IPS DF 4.7 (cell line): Measurements from ENCODE around the gene TACR2.
"Not testable (repeated sequence)": the region's sequence is repeated elsewhere in the genome, so short reads cannot be mapped to it uniquely, and the experiment has no call there.

Source experiments
- DNase-seq: peaks from one replicate; pipeline ENCODE4 v3.0.0-alpha.2; 2013; ENCODE audit warnings: low spot score; ENCODE audit errors: extremely low read depth

Gene TACR2

DNA sequence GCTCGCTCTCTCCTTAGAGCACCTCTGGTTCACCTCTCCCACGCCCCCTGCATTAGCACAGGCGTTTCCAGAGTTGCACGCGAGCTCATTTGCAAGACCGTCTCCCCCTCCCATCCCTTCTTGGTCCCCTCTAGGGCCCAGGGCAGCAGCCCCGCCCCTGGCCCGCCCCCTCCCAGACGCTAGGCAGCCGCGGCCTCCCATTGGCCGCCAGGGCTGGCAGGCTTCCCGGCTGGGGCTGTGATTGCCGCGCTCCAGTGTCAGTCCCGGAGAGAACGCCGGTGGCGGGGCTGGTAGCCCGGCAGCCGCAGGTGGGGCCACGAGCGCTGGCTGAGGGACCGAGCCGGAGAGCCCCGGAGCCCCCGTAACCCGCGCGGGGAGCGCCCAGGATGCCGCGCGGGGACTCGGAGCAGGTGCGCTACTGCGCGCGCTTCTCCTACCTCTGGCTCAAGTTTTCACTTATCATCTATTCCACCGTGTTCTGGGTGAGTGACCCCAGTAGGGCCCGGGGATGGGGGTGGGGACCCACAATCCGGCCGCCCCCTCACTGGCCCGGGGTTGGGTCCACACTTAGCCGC, 34.6 kb upstream of the TACR2 start, which contains the start of gene TSPAN15:
TSS of gene TSPAN15 (plus strand) at position 257 of the 575 bp plus-strand sequence. CDS start at position 387, 130 bp downstream.
- DNase-seq: peak; percentile 74

DNA sequence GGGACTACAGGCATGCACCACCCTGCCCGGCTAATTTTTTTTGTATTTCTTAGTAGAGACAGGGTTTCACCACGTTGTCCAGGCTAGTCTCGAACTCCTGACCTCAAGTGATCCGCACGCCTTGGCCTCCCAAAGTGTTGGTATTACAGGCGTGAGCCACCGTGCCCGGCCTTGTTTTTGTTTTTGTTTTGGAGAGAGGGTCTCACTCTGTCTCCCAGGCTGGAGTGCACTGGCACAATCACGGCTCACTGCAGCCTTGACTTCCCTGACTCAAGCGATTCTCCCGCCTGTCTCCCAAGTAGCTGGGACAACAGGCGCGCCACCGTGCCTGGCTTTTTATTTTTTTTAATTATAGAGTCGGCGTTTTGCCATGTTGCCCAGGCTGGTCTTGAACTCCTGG, 33.7 kb upstream of the TACR2 start:
- not testable (repeated sequence) for DNase-seq

DNA sequence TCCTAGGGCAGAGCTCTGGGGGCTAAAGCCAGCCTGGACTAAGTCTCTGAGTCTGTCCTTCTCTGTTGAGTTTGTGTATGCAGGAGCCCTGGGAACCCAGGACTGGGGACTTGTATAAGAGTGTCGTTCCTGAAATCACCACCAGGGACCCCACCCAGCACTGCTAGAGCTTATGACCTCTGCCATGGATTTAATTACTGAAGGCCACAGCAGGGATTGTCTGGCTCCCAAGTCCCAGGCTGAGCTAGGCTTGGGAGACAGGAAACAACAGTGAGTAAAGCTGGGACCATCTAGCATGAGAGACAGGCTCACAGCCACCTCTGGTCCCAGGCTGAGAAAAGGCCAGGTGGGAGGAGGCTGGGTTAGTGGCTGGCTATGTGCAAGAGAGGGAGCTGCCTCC, 33.1 kb upstream of the TACR2 start:
- DNase-seq: no peak

DNA sequence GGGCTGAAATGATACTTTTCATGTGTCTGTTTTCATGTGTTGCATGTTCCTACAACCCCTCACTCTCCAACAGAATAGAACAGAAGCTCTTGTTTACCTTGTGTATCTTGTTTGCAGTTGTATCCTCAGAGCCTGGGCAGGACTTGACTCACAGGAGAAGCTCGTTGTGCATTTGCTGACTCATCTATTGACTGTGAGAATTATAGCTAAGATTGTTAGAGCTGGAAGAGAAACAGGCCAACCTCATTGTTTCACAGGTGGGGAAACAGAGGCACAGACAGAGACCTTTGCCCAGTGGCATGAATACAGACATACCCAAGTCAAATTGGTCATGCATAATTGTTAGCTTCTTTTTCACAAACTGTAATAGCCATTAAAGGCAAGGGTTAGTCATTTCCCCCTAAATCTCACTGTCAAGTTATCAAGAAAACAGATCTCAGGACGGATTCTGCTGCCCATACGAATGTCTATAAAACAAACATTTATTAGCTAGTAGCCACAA, 30.0 kb upstream of the TACR2 start:
- no peak for DNase-seq

DNA sequence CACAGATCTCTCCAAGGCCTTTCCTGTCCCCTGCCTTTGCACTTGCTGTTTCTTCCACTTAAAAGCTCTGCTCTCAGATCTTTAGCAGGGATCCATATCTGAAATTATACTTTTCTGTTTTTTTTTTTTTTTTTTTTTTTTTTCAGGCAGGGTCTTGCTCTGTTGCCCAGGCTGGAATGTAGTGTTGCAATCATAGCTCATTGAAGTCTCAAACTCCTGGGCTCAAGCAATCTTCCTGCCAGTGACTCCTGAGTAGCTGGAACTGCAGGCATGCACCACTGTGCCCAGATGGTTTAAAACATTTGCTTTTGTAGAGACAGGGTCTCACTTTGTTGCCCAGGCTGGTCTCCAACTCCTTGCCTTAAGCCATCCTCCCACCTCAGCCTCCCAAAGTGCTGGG, 29.5 kb upstream of the TACR2 start:
- no peak for DNase-seq

DNA sequence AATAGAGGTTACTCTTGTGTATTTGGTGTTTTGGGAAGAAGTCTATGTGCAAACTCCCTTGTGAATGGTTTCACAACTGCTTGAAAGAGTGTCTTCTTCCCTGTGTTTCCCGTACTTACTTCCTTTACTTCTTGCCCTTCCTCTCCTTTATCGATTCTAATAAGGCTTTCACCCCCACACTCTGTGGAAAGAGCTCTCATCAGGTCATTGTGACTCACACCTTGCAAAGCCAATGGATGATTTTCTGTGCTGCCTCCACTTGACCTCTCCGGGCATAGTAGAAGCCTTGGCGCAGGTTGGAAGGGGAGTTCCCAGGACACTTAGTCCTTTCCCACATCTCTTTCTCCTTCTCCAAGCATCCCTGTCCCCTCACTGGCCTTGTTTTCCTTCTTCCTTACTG, 28.3 kb upstream of the TACR2 start:
- DNase-seq: no peak

DNA sequence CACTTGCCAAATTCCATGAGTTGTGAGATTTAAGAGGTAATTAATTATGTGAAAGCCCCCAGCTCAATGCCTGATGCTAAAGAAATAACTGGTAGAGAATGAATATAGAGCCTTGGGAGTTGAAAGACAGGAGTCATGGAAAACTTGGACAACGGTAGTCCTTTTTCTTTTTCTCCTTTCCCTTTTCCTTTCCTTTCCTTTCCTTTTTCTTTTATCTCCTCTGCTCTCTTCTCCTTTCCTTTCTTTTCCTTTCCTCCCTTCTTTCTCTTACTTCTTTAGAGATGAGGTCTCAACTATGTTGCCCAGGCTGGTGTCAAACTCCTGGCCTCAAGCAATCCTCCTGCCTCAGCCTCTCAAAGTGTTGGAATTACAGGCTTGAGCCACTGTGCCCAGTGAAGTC, 26.6 kb upstream of the TACR2 start:
- DNase-seq: no peak

DNA sequence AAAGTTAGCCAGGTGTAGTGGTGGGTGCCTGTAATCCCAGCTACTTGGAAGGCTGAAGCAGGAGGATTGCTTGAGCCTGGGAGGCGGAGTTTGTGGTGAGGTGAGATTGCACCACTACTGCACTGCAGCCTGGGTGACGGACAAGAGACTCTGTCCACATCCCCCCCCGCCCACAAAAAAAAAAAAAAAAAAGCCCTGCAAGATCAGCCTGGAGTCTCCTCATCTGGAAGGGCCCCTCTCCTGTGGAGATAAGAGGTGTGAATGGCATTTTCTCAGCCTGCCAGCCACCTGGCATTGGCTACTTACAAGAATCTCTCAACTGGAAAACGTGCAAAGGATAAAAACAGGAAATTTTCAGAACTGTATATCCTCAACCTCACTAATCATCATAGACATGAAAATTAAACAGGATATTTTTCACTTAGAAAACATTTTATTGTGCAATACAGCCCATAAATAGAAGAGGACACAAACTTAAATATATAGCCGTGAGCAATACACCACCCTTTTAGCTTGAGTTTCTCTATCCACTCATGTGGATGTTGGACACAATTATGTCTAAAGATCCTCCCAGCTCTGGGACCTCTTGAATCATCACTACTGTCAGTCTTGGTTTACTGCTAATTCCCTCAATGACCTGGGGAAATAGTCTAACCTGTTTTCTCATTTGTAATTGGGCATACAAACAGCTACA, 23.2 kb upstream of the TACR2 start:
- no peak for DNase-seq

DNA sequence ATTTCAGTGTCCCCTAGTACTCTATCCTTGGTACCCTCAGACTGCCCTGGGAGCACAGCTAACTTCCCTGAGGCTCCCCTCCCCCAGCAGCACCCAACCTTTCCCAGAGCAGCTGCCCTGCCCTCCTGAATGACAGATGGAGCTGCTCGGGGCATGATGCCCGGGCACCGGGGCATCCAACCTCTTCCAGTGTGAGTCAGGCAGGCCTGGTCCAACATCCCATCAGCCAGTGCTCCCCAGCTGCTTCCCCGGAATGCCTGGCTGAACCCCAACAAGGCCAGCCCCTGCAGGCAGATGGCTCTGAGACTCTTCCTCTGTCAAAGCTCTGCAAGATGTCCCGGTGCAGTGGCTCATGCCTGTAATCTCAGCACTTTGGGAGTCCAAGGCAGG, 22.6 kb upstream of the TACR2 start:
- DNase-seq: no peak

DNA sequence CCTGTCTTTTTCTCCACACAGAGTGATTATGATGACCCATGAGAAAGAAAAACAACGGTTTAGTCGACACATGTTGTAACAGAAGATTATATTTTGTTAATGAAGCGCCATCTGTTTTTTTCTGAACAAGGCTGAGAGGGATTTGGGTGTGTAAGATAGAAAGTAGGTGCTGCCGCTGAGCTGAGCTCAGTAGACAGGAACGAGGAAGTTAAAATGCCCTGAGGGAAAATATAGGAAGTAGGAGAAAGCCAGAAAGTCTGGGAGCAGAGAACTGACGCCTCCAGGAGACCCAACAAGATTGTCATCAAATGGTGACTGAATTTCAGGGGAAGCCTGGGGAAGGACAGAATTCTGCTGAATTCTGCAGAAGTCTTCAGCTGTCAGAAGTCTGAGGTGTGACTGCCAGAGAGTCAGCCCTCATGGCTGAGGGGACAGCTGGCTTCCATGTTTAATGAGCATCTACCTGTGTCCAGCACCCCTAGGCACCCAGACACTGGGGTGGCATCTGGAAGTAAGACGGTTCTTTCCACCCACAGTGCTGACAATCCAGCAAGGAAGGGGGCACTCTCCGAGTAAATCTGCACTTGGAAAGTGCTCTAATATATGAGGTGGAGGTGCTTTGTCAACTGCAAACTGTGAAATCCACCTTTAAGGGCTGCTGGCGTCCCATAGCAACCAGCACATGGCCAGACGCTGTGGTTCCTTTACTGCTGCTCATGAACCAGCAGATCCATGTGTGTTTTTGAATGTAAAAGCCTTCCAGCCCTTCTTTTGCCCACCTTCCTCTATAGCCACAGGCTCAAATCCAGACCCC, 22.0 kb upstream of the TACR2 start:
- DNase-seq: no peak

DNA sequence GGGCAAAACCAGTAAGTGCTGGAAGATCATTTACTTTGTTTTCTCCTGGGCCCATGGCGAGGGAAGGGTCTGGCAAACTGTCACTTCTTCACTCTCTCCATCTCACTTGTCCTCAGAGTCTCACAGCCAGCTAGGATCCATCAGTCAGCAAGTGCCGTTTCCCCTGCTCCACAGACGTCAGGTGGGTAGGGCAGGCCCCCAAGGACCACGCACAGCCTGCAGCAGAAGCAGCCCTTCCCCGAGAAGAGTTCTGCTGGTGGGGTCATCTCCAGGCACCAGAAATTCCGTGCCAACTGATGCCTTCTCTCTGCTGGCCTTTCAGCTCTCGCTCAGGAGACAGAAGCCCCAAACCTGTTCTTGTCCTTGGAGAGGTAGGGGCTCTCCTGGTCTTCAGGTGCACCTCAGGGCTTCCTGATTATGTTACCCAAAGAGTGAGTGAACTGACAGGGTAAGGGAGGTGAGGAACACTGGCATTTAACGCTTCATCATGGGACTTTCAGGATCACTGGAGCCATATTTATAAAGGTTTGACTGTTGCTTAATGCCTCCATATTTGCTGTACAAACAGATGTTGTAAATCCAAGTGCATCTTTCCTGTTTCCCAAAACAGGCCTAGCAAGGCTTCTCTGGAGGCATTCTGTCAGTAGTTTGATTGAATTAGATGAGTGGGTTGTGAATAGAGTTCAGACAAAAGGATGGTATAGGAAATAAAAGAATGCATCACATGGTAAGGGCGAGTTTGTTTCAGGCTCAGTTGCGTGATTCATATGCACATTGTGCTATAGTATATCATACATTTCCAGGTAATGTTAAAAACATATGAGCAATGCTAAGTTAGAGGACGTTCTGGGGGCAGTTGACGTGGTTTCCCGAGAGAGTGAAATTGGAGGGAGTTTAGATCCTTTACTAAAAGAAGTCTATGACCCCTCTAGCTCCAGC, 20.9 kb upstream of the TACR2 start:
- DNase-seq: no peak

DNA sequence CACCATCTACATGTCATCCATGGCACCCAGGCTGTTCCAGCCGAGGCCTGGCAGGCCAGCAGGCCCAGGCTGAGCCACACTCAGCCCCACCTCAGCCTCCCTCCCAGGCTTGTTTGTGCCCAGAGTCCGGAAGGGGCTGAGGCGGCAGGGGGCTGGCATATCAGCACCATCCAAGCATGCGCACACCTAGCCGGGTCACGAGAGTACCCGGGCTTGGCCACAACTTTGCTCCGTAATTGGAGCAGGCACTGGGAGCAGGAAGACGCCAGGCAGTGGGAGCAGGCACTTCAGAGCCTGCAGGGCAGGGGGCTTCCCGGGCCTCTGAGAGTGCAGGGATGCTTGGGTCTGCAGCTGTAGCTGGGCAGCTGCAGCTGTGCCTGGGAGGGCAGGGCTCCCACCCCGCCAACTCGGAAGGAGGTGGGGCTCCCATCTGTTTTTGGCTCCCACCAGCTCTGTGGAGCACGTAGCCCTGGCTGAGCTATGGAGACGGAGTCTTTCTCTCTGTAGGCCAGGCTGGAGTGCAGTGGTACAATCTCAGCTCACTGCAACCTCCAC, 19.3 kb upstream of the TACR2 start:
- no peak for DNase-seq

DNA sequence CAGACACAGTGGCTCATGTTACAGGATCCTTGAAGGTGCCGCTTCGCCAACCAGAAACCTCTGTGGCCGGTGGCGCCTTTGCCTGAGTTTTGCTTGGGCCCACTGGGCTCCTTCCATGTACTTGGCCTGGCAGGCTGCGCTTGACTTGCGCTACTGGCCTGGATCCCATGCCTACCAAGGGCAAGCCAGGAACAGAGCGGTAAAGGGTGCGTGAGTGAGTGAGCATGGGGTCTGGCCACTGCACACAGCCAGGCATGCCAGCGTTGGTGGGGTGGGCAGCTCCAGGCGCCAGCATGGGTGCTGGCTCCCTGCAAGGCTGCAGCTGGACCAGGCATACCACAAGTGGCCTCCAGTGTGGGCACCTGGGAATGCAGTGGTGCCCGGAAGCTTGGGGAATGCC, 18.2 kb upstream of the TACR2 start:
- no peak for DNase-seq

DNA sequence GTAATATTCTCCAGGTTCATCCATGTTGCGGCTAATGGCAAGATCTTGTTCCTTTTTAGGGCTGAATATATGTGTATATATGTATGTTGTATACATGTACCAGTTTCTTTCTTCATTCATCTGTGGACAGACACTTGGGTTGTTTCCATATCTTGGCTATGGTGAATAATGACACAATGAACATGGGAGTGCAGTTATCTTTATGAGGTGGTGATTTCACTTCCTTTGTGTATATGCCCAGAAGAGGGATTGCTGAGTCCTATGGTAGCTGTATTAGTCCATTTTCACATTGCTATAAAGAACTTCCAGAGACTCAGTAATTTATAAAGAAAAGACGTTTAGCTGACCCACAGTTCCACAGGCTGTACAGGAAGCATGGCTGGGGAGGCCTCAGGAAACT, 17.5 kb upstream of the TACR2 start:
- DNase-seq: no peak

DNA sequence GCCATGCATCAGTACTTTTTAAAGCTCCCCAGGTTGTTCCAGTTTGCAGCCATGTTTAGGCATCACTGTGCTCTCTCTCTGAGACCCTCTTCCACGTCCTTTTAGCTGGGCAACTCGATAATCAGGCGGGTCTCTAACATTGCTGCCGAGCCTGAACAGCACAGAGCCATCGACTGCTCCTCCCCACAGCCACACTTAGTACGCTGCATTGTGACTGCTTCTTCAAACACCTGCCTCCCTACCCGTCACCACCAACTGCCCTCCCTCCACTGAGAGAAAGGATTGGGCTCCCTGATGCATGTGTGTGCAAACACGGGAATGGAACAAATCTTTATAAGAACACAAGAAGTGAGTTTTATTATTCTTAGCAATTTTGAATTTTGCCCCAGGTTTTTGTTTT, 11.4 kb upstream of the TACR2 start:
- DNase-seq: no peak

DNA sequence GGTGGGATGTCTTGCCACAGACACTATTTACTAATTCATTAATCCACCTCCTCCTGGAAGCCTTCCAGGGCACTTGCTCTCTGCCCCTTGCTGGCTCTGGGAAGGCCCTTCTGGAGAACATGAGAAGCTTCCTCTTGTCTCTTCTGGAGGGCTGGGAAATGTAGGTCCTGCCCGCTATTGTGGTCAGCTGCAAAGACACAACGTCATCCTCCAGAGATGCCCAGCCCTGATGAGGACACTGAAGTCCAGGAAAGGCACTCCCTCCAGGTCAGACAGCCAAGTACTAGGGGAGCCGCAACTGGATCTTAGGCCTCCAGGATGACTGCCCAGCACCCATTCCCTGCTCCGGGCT, 9.6 kb upstream of the TACR2 start:
- no peak for DNase-seq

DNA sequence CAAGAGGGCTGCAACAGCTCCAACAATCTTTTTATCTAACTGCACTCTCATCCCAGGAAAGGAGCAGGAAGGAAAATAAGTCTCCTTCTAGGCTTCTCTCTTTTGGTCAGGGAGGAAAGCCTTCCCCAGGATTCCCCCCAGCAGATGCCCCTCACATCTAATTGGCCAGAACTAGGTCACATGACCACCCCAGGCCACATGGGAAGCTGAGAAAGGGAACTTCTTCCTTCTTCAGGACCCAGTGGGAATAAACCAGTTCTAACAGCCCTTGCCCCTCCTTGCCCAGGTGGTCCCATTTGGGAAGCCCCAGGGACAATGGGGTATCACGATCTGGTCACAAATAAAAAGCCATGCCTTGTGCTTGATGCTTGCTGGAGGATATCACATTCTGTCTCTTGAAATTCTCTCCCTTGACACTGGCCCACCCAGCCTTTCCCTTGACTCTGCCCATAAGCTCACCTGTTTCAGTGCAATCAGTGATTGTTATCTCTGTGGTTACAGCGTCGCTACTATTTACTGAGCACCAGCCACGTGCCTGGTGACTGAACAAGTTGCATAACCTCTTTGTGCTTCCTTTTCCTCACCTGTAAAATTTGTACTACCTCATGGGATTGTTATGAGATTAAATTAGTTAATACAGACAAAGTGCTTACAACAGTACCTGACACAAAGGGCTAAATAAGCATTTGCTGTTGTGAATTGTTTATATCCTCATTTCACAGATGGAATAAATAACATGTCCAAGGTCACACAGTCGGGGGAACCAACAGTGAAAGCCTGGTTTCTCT, 9.0 kb upstream of the TACR2 start:
- DNase-seq: no peak

DNA sequence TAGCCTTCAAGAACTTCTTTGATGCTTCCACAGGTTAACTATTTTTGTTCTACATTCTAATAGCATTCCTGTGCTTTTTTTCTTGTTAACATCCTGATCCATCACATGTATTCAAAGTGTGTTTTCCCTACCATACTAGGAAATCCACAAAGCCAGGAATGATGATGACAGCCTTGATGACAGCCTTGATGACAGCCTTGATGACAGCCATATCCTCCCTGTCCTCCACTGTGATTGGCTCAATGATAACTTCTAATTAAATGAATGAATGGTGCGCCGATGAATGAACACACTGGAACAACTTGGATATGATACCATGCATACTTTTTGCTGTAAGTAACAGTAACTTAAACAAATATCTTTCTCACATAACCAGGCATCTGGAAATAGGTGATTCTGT, 8.3 kb upstream of the TACR2 start:
- DNase-seq: no peak

DNA sequence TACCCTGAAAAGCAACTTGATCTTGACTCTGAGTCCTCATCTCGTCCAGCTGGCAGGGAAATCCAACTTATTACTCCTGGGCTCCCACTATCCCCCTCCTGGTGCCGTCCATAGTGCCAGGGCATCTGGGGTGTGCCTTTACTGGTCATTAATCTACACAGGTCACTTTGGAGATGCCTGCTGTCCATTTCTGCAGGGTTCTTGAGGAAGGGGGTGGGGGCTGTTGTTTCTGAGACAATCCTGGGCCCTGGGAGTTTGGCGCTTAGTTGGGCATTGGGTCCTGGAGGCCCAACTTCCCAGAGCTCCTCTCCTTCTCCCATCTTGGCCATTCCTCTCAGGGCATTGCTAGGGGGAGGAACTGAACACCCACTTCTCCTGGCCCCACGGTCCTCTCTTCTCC, 6.0 kb upstream of the TACR2 start:
- no peak for DNase-seq

DNA sequence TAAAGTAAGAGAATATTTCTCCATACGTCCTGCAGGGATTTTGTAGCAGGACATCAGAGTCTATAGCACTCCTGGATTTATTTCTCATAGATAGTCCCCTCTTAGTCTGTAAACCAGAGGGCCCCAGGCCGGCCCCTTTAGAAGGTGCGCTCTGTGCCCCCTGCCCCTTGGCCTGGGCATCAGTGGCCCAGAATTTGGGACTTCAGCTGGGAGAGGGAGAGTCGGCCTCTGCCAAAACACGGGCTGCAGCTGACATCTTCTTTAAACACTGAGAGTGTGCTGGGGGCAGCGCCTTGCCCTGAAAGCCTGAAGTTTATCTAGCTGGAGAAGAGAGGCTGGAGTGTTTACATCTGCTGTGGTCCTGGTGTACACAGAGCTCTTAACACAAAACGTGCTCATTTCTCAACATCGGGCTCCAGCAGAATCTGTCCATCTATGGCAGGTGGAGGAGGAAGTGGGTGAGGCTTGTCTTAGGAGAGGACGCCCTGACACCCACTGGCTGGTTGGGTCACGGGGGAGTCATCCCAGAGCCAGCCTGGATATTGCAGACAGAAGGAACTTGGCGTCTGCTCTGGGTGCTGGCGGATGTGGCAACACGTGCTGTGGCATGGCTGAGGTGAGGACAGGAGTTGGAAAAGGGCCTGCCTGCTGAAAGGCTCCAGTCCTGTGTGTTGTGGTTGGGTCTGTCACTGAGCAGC, 5.0 kb upstream of the TACR2 start:
- DNase-seq: no peak
